A673 (cell line): ENCODE measurements around the gene MYO1H. TPM values are rescaled to one million over a fixed set of nuclear protein-coding genes. Genes with fewer than 3 reads are reported as not detected.

Source experiments
- BruUV-seq: library from RNA; stranded (reverse); fragments of 400-500 nt; replicated peaks from 2 replicates; lab custom pipeline; 2021; lab: Mats Ljungman, UMichigan
- CTCF ChIA-PET: fragments of 300-600 bp; sonication (Branson Sonifier 250); formaldehyde crosslinking; loops from one replicate; lab custom pipeline; 2022; ENCODE audit warnings: antibody characterized with exemption; lab: Charles Lee
- POLR2A ChIA-PET: fragments of 300-600 bp; sonication (Branson Sonifier 250); formaldehyde crosslinking; loops from one replicate; lab custom pipeline; 2022; ENCODE audit warnings: antibody characterized with exemption; ENCODE audit not compliant: low non-redundant PET; lab: Charles Lee
- DNase-seq: peaks from one replicate; pipeline ENCODE4 v3.0.0-alpha.2; 2015; ENCODE audit warnings: low spot score
- H3K27ac ChIP-seq: fragments of 200-600 bp; sonication (generic); 2 replicates; pipeline ENCODE4 v1.5.1; 2016; ENCODE audit warnings: mixed run types, low read depth, mild to moderate bottlenecking, mixed read lengths, antibody characterized with exemption, low read length; ENCODE audit not compliant: poor library complexity, severe bottlenecking
- H3K27me3 ChIP-seq: fragments of 200-600 bp; sonication (generic); replicated peaks from 2 replicates; pipeline ENCODE4 v1.6.1; 2017; ENCODE audit warnings: mixed run types, low read depth, mild to moderate bottlenecking, mixed read lengths, antibody characterized with exemption, low read length; ENCODE audit not compliant: insufficient read depth, poor library complexity
- H3K36me3 ChIP-seq: fragments of 200-600 bp; sonication (generic); 2 replicates; pipeline ENCODE4 v1.6.1; 2016; ENCODE audit warnings: mixed run types, mild to moderate bottlenecking, mixed read lengths, antibody characterized with exemption, low read length; ENCODE audit not compliant: insufficient read depth, poor library complexity, severe bottlenecking
- H3K4me1 ChIP-seq: fragments of 200-600 bp; sonication (generic); 2 replicates; pipeline ENCODE4 v1.6.1; 2017; ENCODE audit warnings: mixed run types, mild to moderate bottlenecking, mixed read lengths, antibody characterized with exemption, low read length; ENCODE audit not compliant: insufficient read depth, poor library complexity, severe bottlenecking
- H3K4me3 ChIP-seq: fragments of 200-600 bp; sonication (generic); 2 replicates; pipeline ENCODE4 v1.5.1; 2016; ENCODE audit warnings: low read depth, mixed run types, mild to moderate bottlenecking, mixed read lengths, low read length; ENCODE audit not compliant: poor library complexity, severe bottlenecking
- H3K9me3 ChIP-seq: fragments of 200-600 bp; sonication (generic); 2 replicates; pipeline ENCODE4 v1.6.1; 2016; ENCODE audit warnings: mixed run types, low read depth, mild to moderate bottlenecking, mixed read lengths, antibody characterized with exemption, low read length; ENCODE audit not compliant: poor library complexity, severe bottlenecking
- EZH2 ChIP-seq: fragments of 200-600 bp; sonication (generic); IDR thresholded peaks from 2 replicates; pipeline ENCODE4 v1.6.1; 2017; ENCODE audit warnings: borderline replicate concordance, low read depth, mild to moderate bottlenecking, mixed read lengths, antibody characterized with exemption, low read length; ENCODE audit not compliant: poor library complexity, severe bottlenecking
- intact Hi-C: fragments of 100-400 bp; cut with micrococcal nuclease; formaldehyde crosslinking; loops from one replicate; pipeline ENCODE4 v1.10.0; 2022; ENCODE audit not compliant: unreplicated experiment
- total RNA-seq: library from RNA; stranded (reverse); gene quantifications from 2 replicates; pipeline ENCODE4 v1.2.3, GENCODE V29; 2021
- TF ChIP-seq, protein P1 (sequence below): fragments of 300-800, 200-600 bp; sonication (generic); conservative IDR thresholded peaks from 2 replicates; pipeline ENCODE4 v1.5.1; 2017; ENCODE audit warnings: low read depth, mild to moderate bottlenecking, antibody characterized with exemption, low read length, moderate library complexity, mixed read lengths

MYO1H gene
- total RNA-seq, 1 experiment from 2014 or later, result not detected

DNA sequence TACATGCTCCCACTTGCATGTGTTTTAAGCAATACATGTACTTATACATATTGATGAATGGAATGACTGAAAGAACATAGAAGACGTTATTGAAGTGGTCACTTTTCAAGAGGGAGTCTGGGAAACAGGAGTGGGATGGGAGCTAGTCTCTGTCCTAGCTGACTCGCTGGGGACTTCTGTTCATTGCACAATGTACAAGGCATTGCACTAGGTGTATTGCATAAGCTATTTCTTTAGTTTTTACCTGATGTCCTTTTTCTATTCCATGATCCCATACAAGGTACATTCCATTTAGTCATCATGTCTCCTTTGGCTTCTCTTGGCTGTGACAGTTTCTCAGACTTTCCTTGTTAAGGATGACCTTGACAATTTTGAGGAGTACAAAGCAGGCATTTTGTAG lies 4.0 kb upstream of the MYO1H start:
- no peak for DNase-seq
- Histone ChIP-seq H3K9me3 (no peaks in the 10 kb centered on the region), H3K36me3 (no peaks in the 10 kb centered on the region), H3K4me1 (no peaks in the 10 kb centered on the region), H3K27ac (no peak overlapping the region), H3K27me3 (no peaks in the 10 kb centered on the region), H3K4me3 (no peak overlapping the region)
- TF ChIP-seq, protein P1, sequence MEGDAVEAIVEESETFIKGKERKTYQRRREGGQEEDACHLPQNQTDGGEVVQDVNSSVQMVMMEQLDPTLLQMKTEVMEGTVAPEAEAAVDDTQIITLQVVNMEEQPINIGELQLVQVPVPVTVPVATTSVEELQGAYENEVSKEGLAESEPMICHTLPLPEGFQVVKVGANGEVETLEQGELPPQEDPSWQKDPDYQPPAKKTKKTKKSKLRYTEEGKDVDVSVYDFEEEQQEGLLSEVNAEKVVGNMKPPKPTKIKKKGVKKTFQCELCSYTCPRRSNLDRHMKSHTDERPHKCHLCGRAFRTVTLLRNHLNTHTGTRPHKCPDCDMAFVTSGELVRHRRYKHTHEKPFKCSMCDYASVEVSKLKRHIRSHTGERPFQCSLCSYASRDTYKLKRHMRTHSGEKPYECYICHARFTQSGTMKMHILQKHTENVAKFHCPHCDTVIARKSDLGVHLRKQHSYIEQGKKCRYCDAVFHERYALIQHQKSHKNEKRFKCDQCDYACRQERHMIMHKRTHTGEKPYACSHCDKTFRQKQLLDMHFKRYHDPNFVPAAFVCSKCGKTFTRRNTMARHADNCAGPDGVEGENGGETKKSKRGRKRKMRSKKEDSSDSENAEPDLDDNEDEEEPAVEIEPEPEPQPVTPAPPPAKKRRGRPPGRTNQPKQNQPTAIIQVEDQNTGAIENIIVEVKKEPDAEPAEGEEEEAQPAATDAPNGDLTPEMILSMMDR, result no peak
- no peak for TF ChIP-seq EZH2
- no TSS peak for BruUV-seq
- intact Hi-C loops, result no loop called here
- ChIA-PET CTCF (no interaction called here), POLR2A (no interaction called here)

DNA sequence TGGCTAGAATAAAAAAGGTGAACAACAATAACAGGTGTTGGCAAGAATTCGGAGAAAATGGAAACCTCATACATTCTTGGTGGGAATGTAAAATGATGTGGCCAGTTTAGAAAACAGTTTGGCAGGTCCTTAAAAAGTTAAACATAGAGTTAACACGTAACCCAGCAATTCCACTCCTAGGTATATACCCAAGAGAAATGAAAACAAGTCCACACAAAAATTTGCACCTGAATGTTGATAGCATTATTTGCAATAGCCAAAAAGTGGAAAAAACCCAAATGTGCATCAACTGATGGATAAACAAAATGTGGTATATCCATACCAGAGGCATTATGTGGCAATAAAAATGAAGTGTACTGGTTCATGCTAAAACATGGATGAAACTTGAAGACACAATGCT lies 2.3 kb upstream of the MYO1H start:
- DNase-seq, result no peak
- no peak overlapping the region for H3K4me3 ChIP-seq
- intact Hi-C loops, result no loop called here
- no peaks in the 10 kb centered on the region for H3K9me3 ChIP-seq
- H3K27me3 ChIP-seq, result peaks cover 1% of the 10 kb centered on the region
- BruUV-seq, result no TSS peak
- ChIA-PET CTCF (no interaction called here), POLR2A (no interaction called here)
- H3K27ac ChIP-seq, result no peak overlapping the region
- no peak for TF ChIP-seq EZH2
- TF ChIP-seq, protein P1, result no peak
- no peaks in the 10 kb centered on the region for H3K36me3 ChIP-seq
- no peaks in the 10 kb centered on the region for H3K4me1 ChIP-seq

DNA sequence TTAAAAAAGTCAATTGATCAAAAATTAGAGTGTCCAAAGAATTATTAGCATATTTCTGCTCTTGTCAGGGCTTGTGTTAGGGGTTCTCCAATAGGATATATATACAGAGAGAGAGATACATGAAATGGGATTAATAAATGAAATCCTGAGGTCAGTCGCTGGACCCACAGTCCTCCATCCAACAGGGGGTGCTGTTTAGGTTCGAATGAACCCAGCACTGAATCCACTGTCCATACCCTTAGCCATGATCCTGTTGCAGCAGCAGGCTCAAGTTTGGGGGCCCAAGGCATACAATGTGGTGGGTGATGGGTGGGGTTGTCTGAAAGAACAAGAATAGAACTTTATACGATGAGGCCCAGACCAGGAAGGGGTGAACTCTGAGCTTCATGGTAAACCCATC lies 780 bp upstream of the MYO1H start:
- H3K4me1 ChIP-seq, result no peaks in the 10 kb centered on the region
- DNase-seq, result peak; percentile 11
- no TSS peak for BruUV-seq
- TF ChIP-seq, protein P1, result 0 out of 2 replicates have a peak, but pooled peaks have one; percentile 34
- no peak for TF ChIP-seq EZH2
- peaks cover 16% of the 10 kb centered on the region for H3K27me3 ChIP-seq
- H3K27ac ChIP-seq, result no peak overlapping the region
- no peak overlapping the region for H3K4me3 ChIP-seq
- POLR2A ChIA-PET, result no interaction called here
- CTCF ChIA-PET, result no interaction called here
- intact Hi-C loops, result no loop called here
- H3K9me3 ChIP-seq, result no peaks in the 10 kb centered on the region
- no peaks in the 10 kb centered on the region for H3K36me3 ChIP-seq
